GM19372 (cell line): ENCODE data around the gene LYPLA2.

Source experiments
- ATAC-seq: cut with Tn5 transposase; IDR thresholded peaks from one replicate; pipeline ENCODE4 v1.9.1; 2021; ENCODE audit warnings: mild to moderate bottlenecking, low read depth, moderate library complexity; ENCODE audit not compliant: unreplicated experiment

The LYPLA2 gene

GRCh38 chr1:23790696-23791515 lies at the start of gene LYPLA2:
LYPLA2 (plus strand) TSS chr1:23791145; CDS start chr1:23792683, 1,538 bp downstream.
- ATAC-seq, result peak; percentile 85

GRCh38 chr1:23741609-23742008 lies 49.3 kb upstream of the LYPLA2 start:
- no peak for ATAC-seq

GRCh38 chr1:23742670-23743286 lies 48.2 kb upstream of the LYPLA2 start:
- peak; percentile 36 for ATAC-seq

GRCh38 chr1:23743287-23744152 lies 47.4 kb upstream of the LYPLA2 start, which contains the start of gene ELOA:
ELOA (plus strand) TSS chr1:23743471; CDS start chr1:23743504, 33 bp downstream.
- peak; percentile 60 for ATAC-seq

GRCh38 chr1:23745515-23745914 lies 45.4 kb upstream of the LYPLA2 start:
- no peak for ATAC-seq

GRCh38 chr1:23748016-23748415 lies 42.9 kb upstream of the LYPLA2 start:
- no peak for ATAC-seq

- ATAC-seq, result no peak
These were observed 39.7 kb upstream of the LYPLA2 start for GRCh38 chr1:23751050-23751814.

GRCh38 chr1:23751815-23752200 lies 39.1 kb upstream of the LYPLA2 start:
- no peak for ATAC-seq

- no peak for ATAC-seq
These were observed 38.0 kb upstream of the LYPLA2 start for GRCh38 chr1:23752909-23753308.

- no peak for ATAC-seq
These were observed 34.3 kb upstream of the LYPLA2 start for GRCh38 chr1:23756676-23757075.

GRCh38 chr1:23757812-23758211 lies 33.1 kb upstream of the LYPLA2 start:
- no peak for ATAC-seq

- ATAC-seq, result no peak
These were observed 31.7 kb upstream of the LYPLA2 start for GRCh38 chr1:23759277-23759676.

- ATAC-seq, result no peak
These were observed 27.8 kb upstream of the LYPLA2 start for GRCh38 chr1:23763041-23763577.

- ATAC-seq, result no peak
These were observed 22.2 kb upstream of the LYPLA2 start for GRCh38 chr1:23768733-23769132.

GRCh38 chr1:23772049-23772853 lies 18.7 kb upstream of the LYPLA2 start:
- no peak for ATAC-seq

GRCh38 chr1:23772854-23773242 lies 18.1 kb upstream of the LYPLA2 start:
- ATAC-seq, result no peak

GRCh38 chr1:23774174-23774880 lies 16.6 kb upstream of the LYPLA2 start:
- ATAC-seq, result no peak

- no peak for ATAC-seq
These were observed 14.7 kb upstream of the LYPLA2 start for GRCh38 chr1:23776217-23776616.
